PC-3 (cell line): ENCODE data around the gene UVSSA.

Source experiments
- EZH2 ChIP-seq: fragments of 300-600 bp; sonication (generic); IDR thresholded peaks from one replicate; pipeline ENCODE4 v1.6.1; 2017; ENCODE audit warnings: antibody characterized with exemption, mild to moderate bottlenecking, low read length; ENCODE audit not compliant: unreplicated experiment
- EZH2phosphoT487 ChIP-seq: fragments of 300-600 bp; sonication (generic); IDR thresholded peaks from 2 replicates; pipeline ENCODE4 v1.6.1; 2018; ENCODE audit warnings: mild to moderate bottlenecking, antibody characterized with exemption, low read length, borderline replicate concordance
- TF ChIP-seq, protein P1 (sequence below): fragments of 300-600 bp; sonication (generic); conservative IDR thresholded peaks from 2 replicates; pipeline ENCODE4 v1.5.1; 2017; ENCODE audit warnings: antibody characterized with exemption, low read depth, mild to moderate bottlenecking, low read length

DNA sequence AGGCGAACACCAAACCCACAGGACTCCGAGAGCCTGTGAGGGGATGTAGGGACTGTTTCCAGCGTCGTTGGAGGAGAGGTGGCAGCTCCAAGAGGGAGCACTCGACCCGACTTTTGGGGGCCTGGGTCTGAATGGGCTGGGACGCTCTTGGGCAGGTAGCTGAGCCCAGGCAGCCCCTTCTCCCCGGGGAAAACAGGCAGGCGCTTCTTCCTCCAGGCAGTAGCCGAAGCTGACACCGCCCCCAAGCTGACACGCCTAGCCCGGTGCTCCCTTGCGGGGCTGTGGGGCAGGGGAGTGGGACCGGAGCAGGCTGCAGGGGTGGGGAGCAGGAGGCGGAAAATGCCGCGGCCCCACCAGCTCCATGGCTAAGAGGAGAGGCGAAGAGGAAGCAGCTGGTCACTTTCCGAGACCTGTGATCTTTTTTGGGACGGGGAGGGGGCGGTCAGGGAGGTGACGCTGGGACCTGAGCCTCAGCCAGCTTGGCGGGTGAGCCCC lies 55.1 kb downstream of the UVSSA start:
- TF ChIP-seq, protein P1, sequence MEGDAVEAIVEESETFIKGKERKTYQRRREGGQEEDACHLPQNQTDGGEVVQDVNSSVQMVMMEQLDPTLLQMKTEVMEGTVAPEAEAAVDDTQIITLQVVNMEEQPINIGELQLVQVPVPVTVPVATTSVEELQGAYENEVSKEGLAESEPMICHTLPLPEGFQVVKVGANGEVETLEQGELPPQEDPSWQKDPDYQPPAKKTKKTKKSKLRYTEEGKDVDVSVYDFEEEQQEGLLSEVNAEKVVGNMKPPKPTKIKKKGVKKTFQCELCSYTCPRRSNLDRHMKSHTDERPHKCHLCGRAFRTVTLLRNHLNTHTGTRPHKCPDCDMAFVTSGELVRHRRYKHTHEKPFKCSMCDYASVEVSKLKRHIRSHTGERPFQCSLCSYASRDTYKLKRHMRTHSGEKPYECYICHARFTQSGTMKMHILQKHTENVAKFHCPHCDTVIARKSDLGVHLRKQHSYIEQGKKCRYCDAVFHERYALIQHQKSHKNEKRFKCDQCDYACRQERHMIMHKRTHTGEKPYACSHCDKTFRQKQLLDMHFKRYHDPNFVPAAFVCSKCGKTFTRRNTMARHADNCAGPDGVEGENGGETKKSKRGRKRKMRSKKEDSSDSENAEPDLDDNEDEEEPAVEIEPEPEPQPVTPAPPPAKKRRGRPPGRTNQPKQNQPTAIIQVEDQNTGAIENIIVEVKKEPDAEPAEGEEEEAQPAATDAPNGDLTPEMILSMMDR, result no peak
- TF ChIP-seq EZH2 (no peak), EZH2phosphoT487 (no peak)
